HG03103 (cell line): Measurements from ENCODE around the gene SIM2.

ENCODE experiments used
- ATAC-seq: cut with Tn5 transposase; IDR thresholded peaks from one replicate; pipeline ENCODE4 v1.9.1; 2021; ENCODE audit warnings: low read depth; ENCODE audit not compliant: unreplicated experiment

The SIM2 gene

DNA sequence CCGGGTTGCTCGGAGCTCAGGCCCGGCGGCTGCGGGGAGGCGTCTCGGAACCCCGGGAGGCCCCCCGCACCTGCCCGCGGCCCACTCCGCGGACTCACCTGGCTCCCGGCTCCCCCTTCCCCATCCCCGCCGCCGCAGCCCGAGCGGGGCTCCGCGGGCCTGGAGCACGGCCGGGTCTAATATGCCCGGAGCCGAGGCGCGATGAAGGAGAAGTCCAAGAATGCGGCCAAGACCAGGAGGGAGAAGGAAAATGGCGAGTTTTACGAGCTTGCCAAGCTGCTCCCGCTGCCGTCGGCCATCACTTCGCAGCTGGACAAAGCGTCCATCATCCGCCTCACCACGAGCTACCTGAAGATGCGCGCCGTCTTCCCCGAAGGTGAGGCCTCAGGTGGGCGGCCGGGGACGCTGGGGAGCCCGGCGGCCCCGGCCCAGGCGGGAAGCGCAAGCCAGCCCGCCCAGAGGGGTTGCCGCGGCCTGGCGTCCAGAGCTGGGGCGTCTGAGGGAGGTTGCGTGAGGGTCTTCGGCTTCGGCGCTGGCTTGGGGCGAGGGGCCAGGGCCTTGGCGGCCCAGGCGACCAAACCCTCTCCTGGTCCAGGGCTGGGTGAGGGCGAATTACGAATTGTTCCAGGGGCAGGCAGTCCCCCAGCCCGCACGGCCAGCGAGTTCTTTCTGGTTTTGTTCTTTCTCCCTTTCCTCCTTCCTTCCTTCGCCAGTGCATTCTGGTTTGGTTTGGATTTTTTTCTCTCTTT lies 805 bp downstream of the SIM2 start:
- no peak for ATAC-seq

DNA sequence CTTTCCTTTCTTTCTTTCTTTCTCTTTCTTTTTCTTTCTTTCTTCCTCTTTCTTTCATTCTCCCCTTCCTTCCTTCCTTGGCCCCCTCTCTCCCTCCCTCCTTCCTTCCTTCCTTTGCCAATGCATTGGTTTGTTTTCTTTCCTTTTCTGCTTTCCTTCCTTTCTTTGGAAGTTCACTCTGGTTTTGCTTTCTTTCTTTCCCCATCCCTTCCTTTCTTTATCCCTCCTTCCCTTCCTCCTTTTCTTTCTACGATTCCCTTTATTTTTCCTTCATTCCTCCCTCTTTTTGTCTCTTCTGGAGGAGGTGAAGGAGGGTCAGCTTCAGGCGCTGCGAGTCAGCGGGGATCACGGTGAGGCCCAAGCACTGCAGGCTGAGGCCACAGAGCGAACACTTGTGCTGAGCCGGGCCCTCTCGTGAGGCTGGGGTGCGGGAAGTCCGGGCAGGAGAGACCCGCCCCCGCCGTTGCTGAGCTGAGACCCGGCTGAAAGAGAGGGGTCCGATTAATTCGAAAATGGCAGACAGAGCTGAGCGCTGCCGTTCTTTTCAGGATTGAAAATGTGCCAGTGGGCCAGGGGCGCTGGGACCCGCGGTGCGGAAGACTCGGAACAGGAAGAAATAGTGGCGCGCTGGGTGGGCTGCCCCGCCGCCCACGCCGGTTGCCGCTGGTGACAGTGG lies 1.5 kb downstream of the SIM2 start:
- ATAC-seq = no peak

DNA sequence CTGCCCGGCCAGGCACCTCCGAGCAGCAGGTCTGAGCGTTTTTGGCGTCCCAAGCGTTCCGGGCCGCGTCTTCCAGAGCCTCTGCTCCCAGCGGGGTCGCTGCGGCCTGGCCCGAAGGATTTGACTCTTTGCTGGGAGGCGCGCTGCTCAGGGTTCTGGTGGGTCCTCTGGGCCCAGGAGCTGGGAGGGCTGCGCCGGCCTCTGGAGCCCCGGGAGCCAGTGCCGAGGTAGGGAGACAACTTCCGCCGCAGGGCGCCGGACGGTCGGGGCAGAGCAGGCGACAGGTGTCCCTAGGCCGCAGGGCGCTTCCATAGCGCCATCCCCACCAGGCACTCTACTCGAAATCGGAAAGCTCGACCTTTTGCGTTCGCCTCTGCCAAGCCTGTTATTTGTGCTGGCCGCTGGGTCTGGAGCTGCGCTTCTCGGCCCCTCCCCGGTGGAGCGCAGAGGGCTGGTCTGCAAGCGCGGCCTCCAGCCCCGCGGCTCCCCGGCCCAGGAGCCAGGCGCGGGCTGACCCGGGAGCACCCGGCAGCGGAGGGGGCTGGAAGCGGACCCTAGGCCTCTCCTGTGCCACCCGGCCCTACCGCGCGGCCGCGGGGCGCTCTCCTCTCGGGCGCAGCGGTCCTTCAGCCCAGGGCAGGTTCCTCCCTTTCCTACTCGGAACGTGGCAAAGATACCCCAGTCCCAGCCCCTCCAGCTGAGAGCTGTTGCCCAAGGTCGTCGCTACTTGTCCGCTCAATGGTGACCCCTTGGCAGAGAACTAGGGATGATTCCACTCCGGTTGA lies 2.2 kb downstream of the SIM2 start:
- no peak for ATAC-seq

DNA sequence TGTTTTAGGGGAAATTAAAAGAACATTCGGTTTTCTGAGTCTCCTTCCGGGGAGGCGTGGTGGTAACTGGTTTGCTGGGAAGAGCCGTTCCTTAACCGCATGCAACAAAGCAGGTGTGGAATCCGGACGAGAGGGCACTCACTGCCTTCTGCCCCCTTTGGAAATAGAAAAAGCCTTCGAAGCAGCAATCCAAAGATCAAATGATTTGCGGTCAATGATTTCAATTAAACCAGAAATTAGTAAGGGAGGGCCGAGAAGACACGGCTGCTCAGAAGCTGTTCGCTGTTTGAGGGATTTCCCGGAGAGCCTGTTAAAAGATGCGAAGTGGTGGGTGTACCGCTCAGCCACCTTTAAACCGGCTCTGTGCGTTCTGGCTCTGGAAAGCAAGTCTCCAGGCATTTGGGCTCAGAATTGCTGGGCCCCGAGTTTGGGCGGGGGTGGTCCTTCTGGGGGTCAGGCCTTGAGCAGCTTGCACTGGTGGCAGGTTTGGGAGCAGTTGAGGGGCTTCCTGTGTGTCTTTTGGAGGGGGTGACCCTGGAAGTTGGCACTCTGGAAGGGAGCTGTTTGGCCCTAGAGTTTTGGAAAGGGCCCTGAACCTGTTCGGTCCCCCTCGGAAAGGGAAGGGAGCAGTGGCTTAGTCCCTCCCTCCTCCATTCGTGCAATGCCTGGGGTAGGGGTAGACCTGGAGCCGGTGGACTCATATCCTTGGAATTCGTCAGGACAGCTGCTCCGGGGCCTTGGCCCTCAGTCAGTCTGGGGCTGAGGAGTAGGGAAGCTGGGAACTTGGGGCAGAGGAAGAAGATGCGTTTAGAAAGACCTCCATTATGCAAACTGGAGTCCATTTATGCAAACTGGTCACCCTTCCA lies 3.1 kb downstream of the SIM2 start:
- ATAC-seq = no peak

DNA sequence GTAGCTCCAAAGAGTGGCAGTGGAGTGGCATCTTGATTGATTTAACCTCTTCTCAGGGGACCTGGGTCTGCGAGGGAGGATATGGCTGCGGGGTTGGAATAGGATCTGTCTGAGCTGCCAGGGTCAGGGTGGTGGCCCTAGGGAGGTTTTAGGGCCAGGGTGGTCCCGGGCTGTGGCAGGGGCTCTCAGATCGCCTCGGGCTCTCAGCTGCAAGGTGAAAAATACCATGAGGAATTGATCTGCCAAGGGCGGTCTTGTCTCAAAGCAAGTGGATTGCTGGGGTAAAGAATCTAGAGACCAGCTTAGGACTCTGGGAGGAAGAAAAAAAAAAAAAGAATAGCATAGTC lies 3.7 kb downstream of the SIM2 start:
- no peak for ATAC-seq

DNA sequence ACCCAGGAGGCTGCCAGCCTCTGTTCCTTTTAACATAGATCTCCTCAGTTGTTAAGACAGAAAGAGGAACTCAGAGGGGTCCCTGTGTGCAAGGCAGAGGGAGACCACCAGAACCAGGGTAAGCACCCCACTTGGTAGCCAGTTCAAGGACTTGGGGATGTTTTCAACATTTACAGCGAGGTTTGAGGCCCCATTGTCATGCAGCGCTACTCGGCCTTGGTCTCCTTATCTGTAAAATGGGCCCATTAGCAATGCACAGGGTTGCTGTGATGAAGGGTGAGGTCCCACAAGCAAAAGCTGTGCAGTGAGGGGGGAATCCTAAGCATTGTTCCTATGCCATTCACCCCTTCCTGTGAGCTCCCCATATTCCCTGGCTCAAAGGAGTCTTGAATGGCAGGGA lies 4.2 kb downstream of the SIM2 start:
- no peak for ATAC-seq

DNA sequence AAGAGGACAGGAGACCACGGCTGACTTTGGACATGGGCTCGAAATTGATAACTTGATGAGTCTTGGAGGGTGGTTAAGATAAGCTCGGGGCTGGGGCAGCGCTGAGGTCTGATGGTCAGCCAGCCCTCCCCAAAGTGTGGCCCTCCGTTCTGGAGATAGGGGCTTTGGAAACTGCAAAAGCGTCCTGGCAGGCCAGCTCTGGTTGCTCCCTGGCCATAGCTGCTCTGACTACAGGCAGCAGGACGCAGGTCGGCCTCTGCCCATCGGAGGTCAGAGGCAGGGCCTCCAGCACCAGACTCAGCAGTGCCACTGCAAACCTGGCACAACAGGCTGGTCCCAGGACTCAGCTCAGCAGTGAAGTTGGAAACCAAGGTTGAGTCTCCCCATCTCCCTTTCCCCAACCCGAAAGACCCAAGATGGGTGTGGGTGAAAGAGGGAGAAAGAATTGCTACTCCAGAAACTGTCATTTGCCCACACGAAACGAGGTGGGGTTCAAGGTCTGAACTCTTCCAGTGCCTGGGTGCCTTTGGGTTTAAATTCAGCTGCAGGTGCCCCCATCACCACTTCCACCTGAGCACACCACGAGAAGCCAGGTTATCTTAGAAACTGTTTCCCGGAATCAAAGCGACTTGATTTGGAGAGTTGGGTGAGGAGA lies 4.8 kb downstream of the SIM2 start:
- no peak for ATAC-seq

DNA sequence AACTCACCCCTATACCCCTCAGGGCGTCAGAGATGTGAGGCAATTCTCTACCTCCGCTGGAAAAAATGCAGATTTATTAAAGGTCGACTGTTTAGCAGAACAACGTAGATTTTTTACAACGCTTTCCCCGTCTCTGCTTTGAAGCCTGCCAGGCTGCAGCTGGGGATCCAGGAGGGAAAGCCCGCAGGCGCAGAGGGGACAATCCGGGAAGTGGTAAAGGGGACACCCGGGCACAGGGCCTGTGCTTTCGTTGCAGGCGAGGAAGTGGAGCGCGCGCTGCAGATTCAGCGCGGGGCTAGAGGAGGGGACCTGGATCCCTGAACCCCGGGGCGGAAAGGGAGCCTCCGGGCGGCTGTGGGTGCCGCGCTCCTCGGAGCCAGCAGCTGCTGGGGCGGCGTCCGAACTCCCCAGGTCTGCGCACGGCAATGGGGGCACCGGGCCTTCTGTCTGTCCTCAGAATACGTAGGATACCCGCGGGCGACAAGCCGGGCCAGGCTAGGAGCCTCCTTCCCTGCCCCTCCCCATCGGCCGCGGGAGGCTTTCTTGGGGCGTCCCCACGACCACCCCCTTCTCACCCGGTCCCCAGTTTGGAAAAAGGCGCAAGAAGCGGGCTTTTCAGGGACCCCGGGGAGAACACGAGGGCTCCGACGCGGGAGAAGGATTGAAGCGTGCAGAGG lies 5.5 kb downstream of the SIM2 start:
- no peak for ATAC-seq

DNA sequence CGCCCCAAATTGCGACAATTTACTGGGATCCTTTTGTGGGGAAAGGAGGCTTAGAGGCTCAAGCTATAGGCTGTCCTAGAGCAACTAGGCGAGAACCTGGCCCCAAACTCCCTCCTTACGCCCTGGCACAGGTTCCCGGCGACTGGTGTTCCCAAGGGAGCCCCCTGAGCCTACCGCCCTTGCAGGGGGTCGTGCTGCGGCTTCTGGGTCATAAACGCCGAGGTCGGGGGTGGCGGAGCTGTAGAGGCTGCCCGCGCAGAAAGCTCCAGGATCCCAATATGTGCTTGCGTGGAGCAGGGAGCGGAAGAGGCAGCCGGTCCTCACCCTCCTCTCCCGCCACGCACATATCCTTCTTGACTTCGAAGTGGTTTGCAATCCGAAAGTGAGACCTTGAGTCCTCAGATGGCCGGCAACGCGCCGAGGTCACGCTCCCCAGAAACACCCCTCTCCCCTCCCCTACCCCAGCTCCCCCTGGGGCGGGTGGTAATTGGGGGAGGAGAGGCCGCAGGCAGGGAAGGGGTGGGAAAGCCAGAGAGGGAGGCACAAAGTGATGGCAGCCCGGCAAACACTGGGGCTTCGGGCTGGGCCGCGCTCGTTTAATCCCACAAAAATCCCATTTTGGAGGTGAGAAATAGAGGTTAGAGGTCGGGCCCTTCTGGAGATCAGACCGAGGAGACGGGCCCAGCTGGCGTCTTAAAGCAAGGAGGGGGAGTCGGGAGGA lies 6.2 kb downstream of the SIM2 start:
- no peak for ATAC-seq

DNA sequence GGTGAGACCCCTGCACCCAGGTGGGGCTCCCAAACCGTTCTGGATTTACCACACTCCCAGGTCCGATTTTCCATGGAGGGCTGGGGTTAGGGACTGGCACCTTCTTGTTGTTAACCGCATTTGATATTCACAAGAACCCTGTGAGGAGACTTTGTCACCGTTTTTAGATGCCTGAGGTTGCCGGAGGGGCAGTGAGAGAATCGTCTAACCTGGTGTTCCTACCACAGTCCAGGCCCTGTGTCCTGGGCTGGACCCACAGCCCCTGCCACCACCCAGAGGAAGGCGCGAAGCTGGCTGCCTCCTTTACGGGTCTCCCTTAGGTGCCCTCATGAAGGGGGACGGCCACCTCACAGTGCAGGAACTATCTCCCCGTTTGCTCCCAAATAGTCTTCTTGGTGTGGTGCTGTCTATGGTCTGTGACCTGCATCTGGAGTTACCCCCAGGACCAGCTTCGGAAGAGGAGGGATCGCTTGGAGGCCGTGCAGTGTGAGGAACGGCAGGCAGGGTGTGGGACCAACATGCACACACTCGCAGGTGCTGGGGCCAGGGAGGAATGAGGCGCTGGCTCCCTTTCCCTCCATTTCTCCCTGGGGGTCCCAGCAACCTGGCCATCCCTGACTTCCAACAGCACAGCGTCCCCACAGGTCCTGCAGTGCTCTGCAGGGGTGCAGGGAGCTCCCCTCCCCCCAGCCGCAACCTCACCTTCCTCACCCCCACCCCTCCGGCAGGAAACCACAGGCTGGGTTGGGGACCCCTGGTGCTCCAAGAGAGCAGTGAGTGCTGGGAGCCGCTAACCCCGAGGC lies 7.0 kb downstream of the SIM2 start:
- no peak for ATAC-seq

DNA sequence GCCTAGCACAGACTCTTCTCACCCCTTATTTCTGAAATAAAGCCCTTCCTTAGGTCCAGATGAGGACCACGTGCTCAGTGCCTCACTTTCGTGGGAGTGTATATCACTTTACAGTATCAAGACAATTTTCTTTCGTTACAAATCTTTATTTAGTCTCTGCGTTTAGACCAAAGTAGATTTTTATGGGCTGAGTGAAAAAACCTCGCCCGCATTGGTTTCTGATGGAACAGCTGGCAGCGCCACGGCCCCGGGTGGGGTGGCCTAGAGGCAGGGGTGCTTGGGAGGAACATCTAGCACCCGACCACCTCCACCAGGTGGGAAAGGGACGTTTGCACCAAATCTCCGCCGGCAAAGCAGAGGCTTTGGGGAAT lies 7.6 kb downstream of the SIM2 start:
- ATAC-seq = no peak

DNA sequence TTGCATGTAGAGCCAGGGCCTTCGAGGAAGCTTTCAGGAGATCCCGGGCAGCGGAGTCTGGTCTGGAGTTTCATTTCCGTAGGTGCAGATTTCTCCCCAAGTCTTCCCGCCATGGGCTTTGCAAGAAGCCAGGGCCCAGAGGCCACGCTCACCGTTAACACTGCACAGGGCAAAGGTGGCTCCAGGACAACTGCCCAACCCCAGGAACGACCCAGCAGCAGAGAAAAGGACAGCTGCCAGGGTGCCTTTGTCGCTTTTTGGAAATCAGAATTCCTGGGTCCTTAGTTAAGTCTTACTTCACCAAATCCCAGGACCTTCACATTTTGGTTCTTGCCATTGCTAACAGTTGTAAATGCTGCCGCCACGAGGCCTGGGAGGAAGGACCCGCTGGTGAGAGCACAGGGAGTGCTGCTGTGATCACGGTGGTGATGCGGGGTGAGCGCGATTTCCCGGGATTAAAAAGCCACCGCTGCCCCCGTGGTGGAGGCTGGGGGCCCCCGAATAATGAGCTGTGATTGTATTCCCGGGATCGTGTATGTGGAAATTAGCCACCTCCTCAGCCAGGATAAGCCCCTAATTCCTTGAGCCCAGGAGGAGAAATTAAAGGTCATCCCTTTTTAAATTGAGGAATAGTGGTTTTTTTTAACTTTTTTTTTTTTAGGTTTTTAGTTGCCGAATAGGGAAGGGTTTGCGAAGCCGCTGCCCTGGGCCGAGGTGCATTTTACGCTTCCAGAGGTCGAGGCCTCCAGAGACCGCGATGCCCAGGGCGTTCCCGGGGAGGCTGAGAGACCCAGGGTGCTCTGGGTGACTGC lies 8.2 kb downstream of the SIM2 start:
- ATAC-seq = no peak

DNA sequence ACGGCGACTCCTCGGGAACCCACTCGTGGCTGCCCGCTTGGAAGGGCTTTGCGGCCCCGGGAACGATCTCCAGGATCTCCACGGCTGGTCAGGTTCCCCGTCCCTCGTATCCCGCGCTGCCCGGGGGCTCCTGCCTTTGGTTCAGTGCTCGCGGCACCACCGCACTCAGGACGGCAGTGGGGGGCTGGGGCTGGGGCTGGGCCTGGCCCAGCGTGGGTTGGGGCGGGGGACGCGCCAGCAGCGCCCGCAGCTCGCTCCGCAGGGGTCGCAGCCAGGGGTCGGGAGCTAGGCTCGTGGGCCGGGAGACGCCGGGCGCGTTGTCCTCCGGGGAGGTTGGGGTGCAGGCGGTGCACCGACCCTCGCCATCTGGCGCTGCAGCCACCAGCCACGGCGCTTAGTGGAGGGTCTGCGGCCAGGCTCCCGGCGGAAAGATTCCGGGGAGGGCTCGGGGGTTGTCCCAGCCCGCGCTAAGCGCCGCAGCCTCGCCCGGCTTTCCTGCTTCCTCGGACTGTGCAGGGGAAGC lies 8.9 kb downstream of the SIM2 start:
- ATAC-seq = no peak

DNA sequence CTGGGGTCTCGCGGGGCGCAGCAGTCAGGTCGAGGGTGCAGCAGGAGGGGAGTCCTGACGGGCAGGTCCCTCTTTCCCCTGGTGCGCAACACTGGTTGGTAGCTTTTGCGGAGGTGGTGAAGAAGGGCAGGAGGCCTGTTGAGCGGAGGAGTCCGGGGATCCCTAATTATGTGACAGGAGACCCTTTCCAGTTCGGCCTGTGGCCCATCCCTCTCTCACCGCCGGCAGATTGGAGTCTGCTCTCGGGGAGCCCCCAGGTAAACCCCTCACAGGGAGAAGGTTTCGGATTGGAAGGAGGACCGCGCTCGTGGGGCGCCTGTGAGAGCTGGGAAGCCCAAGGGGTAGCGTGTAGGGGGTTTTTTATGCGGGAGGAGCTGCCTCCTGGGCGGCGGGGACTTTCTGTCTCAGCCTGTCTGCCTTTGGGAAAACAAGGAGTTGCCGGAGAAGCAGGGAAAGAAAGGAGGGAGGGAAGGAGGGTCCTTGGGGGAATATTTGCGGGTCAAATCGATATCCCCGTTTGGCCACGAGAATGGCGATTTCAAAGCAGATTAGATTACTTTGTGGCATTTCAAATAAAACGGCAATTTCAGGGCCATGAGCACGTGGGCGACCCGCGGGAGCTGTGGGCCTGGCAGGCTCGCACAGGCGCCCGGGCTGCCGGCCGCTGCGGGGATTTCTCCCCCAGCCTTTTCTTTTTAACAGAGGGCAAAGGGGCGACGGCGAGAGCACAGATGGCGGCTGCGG lies 9.5 kb downstream of the SIM2 start:
- no peak for ATAC-seq

DNA sequence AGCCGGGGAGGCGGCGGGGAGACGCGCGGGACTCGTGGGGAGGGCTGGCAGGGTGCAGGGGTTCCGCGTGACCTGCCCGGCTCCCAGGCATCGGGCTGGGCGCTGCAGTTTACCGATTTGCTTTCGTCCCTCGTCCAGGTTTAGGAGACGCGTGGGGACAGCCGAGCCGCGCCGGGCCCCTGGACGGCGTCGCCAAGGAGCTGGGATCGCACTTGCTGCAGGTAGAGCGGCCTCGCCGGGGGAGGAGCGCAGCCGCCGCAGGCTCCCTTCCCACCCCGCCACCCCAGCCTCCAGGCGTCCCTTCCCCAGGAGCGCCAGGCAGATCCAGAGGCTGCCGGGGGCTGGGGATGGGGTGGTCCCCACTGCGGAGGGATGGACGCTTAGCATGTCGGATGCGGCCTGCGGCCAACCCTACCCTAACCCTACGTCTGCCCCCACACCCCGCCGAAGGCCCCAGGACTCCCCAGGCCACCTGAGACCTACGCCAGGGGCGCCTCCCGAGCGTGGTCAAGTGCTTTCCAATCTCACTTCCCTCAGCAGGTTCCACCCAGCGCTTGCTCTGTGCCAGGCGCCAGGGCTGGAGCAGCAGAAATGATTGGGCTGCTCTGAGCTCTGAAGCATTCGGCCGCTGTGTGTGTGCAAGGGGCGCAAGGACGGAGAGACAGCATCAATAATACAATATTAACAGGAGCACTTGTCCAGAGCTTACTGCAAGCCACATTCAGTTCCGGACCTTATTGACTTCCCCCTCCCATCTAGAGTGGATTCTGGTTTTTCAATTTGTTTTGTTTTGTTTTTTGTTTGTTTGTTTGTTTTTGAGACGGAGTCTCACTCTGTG lies 10.3 kb downstream of the SIM2 start:
- no peak for ATAC-seq
